IPS-18a (cell line): Measurements from ENCODE around the gene C9orf50.

Source experiments
- H3K27ac ChIP-seq: one replicate; pipeline ENCODE4 v1.5.1; 2013; ENCODE audit warnings: low read length
- H3K27me3 ChIP-seq: one replicate; pipeline ENCODE4 v1.6.1; 2013; ENCODE audit warnings: mild to moderate bottlenecking, low read length; ENCODE audit not compliant: control insufficient read depth, insufficient read depth
- H3K36me3 ChIP-seq: one replicate; pipeline ENCODE4 v1.6.1; 2013; ENCODE audit warnings: low read depth, low read length; ENCODE audit not compliant: control insufficient read depth
- H3K4me1 ChIP-seq: one replicate; pipeline ENCODE4 v1.6.1; 2013; ENCODE audit warnings: low read depth, low read length; ENCODE audit not compliant: control insufficient read depth
- H3K4me3 ChIP-seq: one replicate; pipeline ENCODE4 v1.5.1; 2013; ENCODE audit warnings: low read length
- H3K9ac ChIP-seq: one replicate; pipeline ENCODE4 v1.6.1; 2013; ENCODE audit warnings: mild to moderate bottlenecking, low read length, moderate library complexity
- H3K9me3 ChIP-seq: one replicate; pipeline ENCODE4 v1.6.1; 2013; ENCODE audit warnings: low read depth, low read length; ENCODE audit not compliant: control insufficient read depth

C9orf50 gene

DNA sequence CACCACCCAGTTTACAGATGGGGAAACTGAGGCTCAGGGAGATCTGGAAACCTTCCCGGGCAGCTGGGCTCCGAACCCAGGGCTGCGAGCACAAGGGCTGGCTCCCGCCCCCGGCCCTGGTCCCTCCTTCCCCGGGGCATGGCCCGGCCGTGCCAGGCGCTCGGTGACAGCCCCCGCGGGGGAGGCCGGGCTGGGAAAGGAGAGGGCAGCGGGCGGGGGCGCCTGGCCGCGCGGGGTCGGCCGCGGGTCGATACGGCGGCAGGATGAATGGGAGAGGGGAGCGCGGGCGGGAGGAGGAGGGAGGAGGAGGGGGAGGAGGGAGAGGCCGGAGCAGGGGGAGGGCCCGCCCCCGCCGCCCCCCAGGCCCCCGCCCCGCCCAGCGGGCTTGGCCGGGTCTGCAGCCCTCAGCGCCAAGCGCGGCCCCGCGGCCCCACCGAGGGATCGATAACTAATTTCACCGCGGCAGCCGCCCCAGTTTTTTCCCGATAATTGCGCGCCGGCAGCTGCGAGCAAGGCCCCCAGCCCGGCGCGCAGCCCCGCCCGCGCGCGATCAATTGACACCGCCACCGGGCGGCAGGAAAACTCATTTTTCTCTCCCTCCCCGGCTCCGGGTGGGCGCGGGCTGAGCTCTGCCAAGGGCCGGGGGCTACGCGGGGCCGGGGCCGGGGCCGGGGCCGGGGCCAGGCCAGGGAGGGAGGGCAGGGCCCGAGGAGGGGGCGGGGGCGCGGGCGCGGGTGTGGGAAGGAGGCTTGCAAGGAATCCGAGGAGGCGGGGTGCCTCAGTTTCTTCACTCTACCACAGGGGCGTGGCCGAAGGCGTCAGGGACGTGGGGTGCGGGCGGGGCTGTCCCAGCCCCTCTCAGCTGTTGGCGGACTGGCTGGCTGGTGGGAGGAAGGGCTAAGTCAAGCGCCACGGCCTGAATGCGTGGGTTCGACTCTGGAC, 52.1 kb downstream of the C9orf50 start:
- H3K4me1 ChIP-seq: peaks cover 19% of the 10 kb centered on the region
- peak overlapping the region; percentile 49 for H3K4me3 ChIP-seq
- no peak overlapping the region for H3K27ac ChIP-seq
- no peaks in the 10 kb centered on the region for H3K27me3 ChIP-seq
- H3K9ac ChIP-seq: no peak overlapping the region
- H3K36me3 ChIP-seq: no peaks in the 10 kb centered on the region
- H3K9me3 ChIP-seq: no peaks in the 10 kb centered on the region

DNA sequence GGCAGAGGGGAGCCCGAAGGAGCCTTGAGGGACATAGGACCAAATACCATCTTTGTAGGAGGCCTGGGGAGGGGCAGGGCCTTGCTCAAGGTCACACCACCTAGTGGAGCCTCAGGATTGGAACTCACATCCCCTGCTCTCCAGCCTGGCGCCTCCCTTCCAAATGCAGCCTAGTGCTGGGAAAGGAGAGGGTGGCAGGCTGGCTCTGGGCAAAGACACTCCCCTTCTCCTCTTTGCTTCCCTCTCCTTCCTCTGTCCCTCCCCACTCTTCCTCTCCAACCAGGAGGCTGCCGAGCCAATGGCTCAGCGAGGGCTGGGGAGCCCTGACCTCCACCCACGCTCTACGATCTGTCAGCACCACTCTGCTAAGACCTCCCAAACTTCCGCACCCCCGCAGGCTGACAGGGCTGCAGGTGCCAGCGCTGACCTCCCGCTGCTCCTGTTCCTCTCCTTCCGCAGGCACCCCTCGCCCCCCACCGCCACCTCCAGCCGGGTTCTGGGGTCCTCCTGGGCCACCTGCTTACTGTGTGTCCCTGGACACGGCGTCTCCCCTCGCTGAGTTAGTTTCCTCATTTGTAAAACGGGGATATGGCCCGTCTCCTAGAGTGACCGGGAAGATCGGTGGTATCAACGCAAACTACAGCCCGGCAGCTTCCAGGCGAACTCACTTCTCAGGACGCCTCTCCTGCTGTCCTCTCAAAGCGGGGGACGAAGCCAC, 52.9 kb downstream of the C9orf50 start:
- H3K9ac ChIP-seq: no peak overlapping the region
- H3K36me3 ChIP-seq: no peaks in the 10 kb centered on the region
- H3K27ac ChIP-seq: no peak overlapping the region
- H3K4me1 ChIP-seq: peaks cover 19% of the 10 kb centered on the region
- H3K27me3 ChIP-seq: no peaks in the 10 kb centered on the region
- no peaks in the 10 kb centered on the region for H3K9me3 ChIP-seq
- peak overlapping the region; percentile 49 for H3K4me3 ChIP-seq

DNA sequence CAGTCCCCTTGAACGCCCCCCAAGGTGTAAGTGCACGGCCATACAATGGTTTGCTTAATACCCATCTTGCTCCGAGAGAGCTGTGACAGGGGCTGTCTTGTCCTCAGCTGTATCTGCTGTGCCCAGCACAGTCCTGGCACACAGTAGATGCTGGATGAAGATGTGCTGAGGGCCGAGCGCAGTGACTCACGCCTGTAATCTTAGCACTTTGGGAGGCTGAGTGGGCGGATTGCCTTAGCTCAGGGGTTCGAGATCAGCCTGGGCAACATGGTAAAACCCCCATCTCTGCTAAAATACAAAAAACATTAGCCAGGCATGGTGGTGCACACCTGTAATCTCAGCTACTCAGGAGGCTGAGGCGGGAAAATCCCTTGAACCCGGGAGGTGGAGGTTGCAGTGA, 53.6 kb downstream of the C9orf50 start:
- Histone ChIP-seq H3K27me3 (no peaks in the 10 kb centered on the region), H3K27ac (no peak overlapping the region), H3K9ac (no peak overlapping the region), H3K36me3 (no peaks in the 10 kb centered on the region), H3K4me3 (no peak overlapping the region), H3K4me1 (peaks cover 22% of the 10 kb centered on the region), H3K9me3 (no peaks in the 10 kb centered on the region)

DNA sequence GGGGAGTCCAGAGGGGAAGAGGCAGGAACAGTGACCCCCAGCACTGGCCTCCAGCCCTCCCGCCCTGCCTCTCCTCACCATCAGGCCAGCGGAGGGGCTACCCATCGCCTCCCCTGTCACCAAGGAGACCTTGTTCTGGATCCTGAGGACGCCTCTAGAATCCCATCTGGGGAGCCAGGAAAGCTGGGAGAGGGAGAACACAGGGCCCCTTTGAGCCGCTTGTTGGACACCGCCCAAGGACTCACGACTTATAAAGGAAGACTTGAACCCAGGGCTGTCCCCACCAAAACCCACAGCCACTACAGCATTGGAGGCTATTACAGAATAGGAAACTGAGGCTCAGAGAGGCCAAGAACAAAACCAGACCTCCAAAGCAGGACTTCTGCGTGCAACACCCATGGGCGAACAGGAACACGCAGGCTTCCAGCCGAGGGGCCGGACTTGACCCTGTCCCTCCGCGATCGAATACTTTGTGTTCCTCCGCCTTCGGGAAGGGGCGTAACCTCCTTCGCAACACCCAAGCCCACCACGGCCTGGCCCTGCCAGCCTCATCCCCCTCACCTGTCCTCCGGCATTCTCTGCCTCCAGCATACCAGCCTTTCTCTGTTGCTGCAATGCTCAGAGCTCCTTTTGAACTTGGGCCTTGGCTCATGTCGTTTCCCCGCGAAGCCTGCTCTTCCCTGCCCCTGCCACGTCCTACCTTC, 54.2 kb downstream of the C9orf50 start:
- H3K9ac ChIP-seq: no peak overlapping the region
- no peaks in the 10 kb centered on the region for H3K9me3 ChIP-seq
- no peak overlapping the region for H3K27ac ChIP-seq
- H3K4me1 ChIP-seq: peaks cover 28% of the 10 kb centered on the region
- no peak overlapping the region for H3K4me3 ChIP-seq
- H3K36me3 ChIP-seq: no peaks in the 10 kb centered on the region
- H3K27me3 ChIP-seq: no peaks in the 10 kb centered on the region

DNA sequence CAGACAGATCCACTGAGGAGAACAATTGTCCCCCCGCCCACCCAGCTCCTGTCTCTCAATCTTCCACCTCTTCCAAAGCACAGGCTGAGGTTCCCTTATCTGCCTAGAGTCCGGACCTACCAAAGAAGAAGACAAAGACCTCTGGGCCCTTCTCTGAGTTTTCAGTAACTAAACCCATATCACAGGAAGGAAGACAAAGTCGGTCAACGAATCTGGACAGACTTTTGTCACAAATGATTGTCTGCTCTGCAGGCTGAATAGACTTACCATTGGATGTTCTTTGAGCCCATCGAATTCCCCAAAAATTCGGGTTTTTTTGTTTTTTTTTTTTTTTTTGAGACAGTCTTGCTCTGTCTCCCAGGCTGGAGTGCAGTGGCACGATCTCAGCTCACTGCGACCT, 58.0 kb downstream of the C9orf50 start:
- Histone ChIP-seq H3K4me1 (peaks cover 25% of the 10 kb centered on the region), H3K4me3 (no peak overlapping the region), H3K36me3 (no peaks in the 10 kb centered on the region), H3K9me3 (no peaks in the 10 kb centered on the region), H3K27me3 (no peaks in the 10 kb centered on the region), H3K9ac (no peak overlapping the region), H3K27ac (no peak overlapping the region)

DNA sequence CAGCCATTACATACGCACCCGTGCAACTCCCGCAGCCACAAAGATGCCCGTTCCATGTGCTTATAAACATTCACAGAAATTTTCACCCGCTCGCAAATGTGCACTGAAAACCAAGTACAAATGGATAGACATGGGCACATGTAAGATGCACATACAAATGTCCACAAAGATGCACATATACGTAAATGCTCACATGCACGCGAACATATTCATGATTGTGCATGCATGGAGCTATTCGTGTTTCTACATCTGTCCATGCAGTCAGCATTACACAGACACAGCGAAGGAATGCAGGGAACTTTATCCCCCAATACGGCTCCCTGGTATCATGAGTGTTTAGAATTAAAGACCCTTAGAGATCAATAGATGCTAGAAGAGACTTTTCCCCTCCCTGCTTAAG, 58.4 kb downstream of the C9orf50 start:
- H3K27me3 ChIP-seq: no peaks in the 10 kb centered on the region
- no peak overlapping the region for H3K27ac ChIP-seq
- peaks cover 29% of the 10 kb centered on the region for H3K4me1 ChIP-seq

More for the DNA sequence above, 58.4 kb downstream of the C9orf50 start:
- Histone ChIP-seq H3K36me3 (no peaks in the 10 kb centered on the region), H3K9me3 (no peaks in the 10 kb centered on the region), H3K4me3 (no peak overlapping the region), H3K9ac (no peak overlapping the region)
